Measurements from ENCODE around the gene ZBTB11. TPM values are rescaled to one million over a fixed set of nuclear protein-coding genes. Genes with fewer than 3 reads are reported as not detected.
"Not testable (repeated sequence)": the region's sequence is repeated elsewhere in the genome, so short reads cannot be mapped to it uniquely, and the experiment has no call there.

The ZBTB11 gene
- total and polyA plus RNA-seq, 9 donors: 11.1 to 17.7 (median 14.6) TPM

GRCh38 chr3:101623656-101624055, 53.3 kb downstream of the ZBTB11 start:
- H3K36me3 ChIP-seq (ENCODE audit: control insufficient read depth, insufficient read depth, low read length): no peaks in the 10 kb centered on the region
- no peak overlapping the region for H3K4me3 ChIP-seq (ENCODE audit: low read length)
- no CpG with 5 or more reads among the region's 1 CpG for WGBS (ENCODE audit: insufficient coverage)
- peaks cover 2% of the 10 kb centered on the region for H3K9me3 ChIP-seq (replicated peaks; ENCODE audit: control insufficient read depth, low read depth, low read length)
- H3K27me3 ChIP-seq (ENCODE audit: control insufficient read depth, insufficient read depth, low read length): no peaks in the 10 kb centered on the region
- no peaks in the 10 kb centered on the region for H3K4me1 ChIP-seq (ENCODE audit: control insufficient read depth, insufficient read depth, low read length)
- DNase-seq: no peak
- no peak overlapping the region for H3K27ac ChIP-seq (ENCODE audit: low read length)

GRCh38 chr3:101619734-101620133, 57.2 kb downstream of the ZBTB11 start:
- no peaks in the 10 kb centered on the region for H3K36me3 ChIP-seq (ENCODE audit: control insufficient read depth, insufficient read depth, low read length)
- H3K4me1 ChIP-seq (ENCODE audit: control insufficient read depth, insufficient read depth, low read length): no peaks in the 10 kb centered on the region
- no peak overlapping the region for H3K4me3 ChIP-seq (ENCODE audit: low read length)
- no peak for DNase-seq
- no peak overlapping the region for H3K27ac ChIP-seq (ENCODE audit: low read length)
- no peaks in the 10 kb centered on the region for H3K27me3 ChIP-seq (ENCODE audit: control insufficient read depth, insufficient read depth, low read length)
- peaks cover 2% of the 10 kb centered on the region for H3K9me3 ChIP-seq (replicated peaks; ENCODE audit: control insufficient read depth, low read depth, low read length)
- no CpG with 5 or more reads among the region's 3 CpGs for WGBS (ENCODE audit: insufficient coverage)

GRCh38 chr3:101618726-101619125, 58.2 kb downstream of the ZBTB11 start:
- Histone ChIP-seq H3K4me1 (ENCODE audit: control insufficient read depth, insufficient read depth, low read length) (no peaks in the 10 kb centered on the region), H3K4me3 (ENCODE audit: low read length) (no peak overlapping the region), H3K27me3 (ENCODE audit: control insufficient read depth, insufficient read depth, low read length) (no peaks in the 10 kb centered on the region), H3K36me3 (ENCODE audit: control insufficient read depth, insufficient read depth, low read length) (no peaks in the 10 kb centered on the region), H3K9me3 (replicated peaks; ENCODE audit: control insufficient read depth, low read depth, low read length) (peaks cover 2% of the 10 kb centered on the region), H3K27ac (ENCODE audit: low read length) (no peak overlapping the region)
- 40% methylated on average over 1 of the region's 1 CpG for WGBS (ENCODE audit: insufficient coverage)
- DNase-seq: no peak

- no peaks in the 10 kb centered on the region for H3K4me1 ChIP-seq (ENCODE audit: control insufficient read depth, insufficient read depth, low read length)
- H3K4me3 ChIP-seq (ENCODE audit: low read length): no peak overlapping the region
- H3K9me3 ChIP-seq (replicated peaks; ENCODE audit: control insufficient read depth, low read depth, low read length): peaks cover 2% of the 10 kb centered on the region
- no peaks in the 10 kb centered on the region for H3K27me3 ChIP-seq (ENCODE audit: control insufficient read depth, insufficient read depth, low read length)
- no CpG with 5 or more reads among the region's 7 CpGs for WGBS (ENCODE audit: insufficient coverage)
- no peak for DNase-seq
- H3K27ac ChIP-seq (ENCODE audit: low read length): no peak overlapping the region
- H3K36me3 ChIP-seq (ENCODE audit: control insufficient read depth, insufficient read depth, low read length): no peaks in the 10 kb centered on the region
Observed at GRCh38 chr3:101617478-101617877, 59.5 kb downstream of the ZBTB11 start.

- DNase-seq: no peak
- Histone ChIP-seq H3K4me1 (ENCODE audit: control insufficient read depth, insufficient read depth, low read length) (no peaks in the 10 kb centered on the region), H3K9me3 (replicated peaks; ENCODE audit: control insufficient read depth, low read depth, low read length) (peaks cover 2% of the 10 kb centered on the region), H3K27me3 (ENCODE audit: control insufficient read depth, insufficient read depth, low read length) (no peaks in the 10 kb centered on the region), H3K27ac (ENCODE audit: low read length) (no peak overlapping the region), H3K4me3 (ENCODE audit: low read length) (no peak overlapping the region), H3K36me3 (ENCODE audit: control insufficient read depth, insufficient read depth, low read length) (no peaks in the 10 kb centered on the region)
- WGBS (ENCODE audit: insufficient coverage): 96% methylated on average over 4 of the region's 6 CpGs
Observed at GRCh38 chr3:101615525-101615924, 61.4 kb downstream of the ZBTB11 start.

- not testable (repeated sequence) for H3K27ac ChIP-seq (ENCODE audit: low read length); H3K4me1 ChIP-seq (ENCODE audit: control insufficient read depth, insufficient read depth, low read length); H3K4me3 ChIP-seq (ENCODE audit: low read length); H3K36me3 ChIP-seq (ENCODE audit: control insufficient read depth, insufficient read depth, low read length); H3K27me3 ChIP-seq (ENCODE audit: control insufficient read depth, insufficient read depth, low read length); H3K9me3 ChIP-seq (replicated peaks; ENCODE audit: control insufficient read depth, low read depth, low read length); DNase-seq
- WGBS (ENCODE audit: insufficient coverage): no CpG with 5 or more reads among the region's 9 CpGs
Observed at GRCh38 chr3:101613014-101613413, 63.9 kb downstream of the ZBTB11 start.

- Histone ChIP-seq H3K4me3 (ENCODE audit: low read length) (no peak overlapping the region), H3K4me1 (ENCODE audit: control insufficient read depth, insufficient read depth, low read length) (no peaks in the 10 kb centered on the region), H3K27me3 (ENCODE audit: control insufficient read depth, insufficient read depth, low read length) (no peaks in the 10 kb centered on the region), H3K27ac (ENCODE audit: low read length) (no peak overlapping the region), H3K9me3 (replicated peaks; ENCODE audit: control insufficient read depth, low read depth, low read length) (no peaks in the 10 kb centered on the region), H3K36me3 (ENCODE audit: control insufficient read depth, insufficient read depth, low read length) (no peaks in the 10 kb centered on the region)
- WGBS (ENCODE audit: insufficient coverage): no CpG with 5 or more reads among the region's 2 CpGs
- DNase-seq: no peak
Observed at GRCh38 chr3:101611023-101611422, 65.9 kb downstream of the ZBTB11 start.

GRCh38 chr3:101605398-101605797, 71.5 kb downstream of the ZBTB11 start:
- WGBS (ENCODE audit: insufficient coverage): 61% methylated on average over 6 of the region's 10 CpGs
- not testable (repeated sequence) for H3K27me3 ChIP-seq (ENCODE audit: control insufficient read depth, insufficient read depth, low read length); H3K36me3 ChIP-seq (ENCODE audit: control insufficient read depth, insufficient read depth, low read length); H3K9me3 ChIP-seq (replicated peaks; ENCODE audit: control insufficient read depth, low read depth, low read length); H3K27ac ChIP-seq (ENCODE audit: low read length); H3K4me3 ChIP-seq (ENCODE audit: low read length); H3K4me1 ChIP-seq (ENCODE audit: control insufficient read depth, insufficient read depth, low read length); DNase-seq

GRCh38 chr3:101603184-101603583, 73.7 kb downstream of the ZBTB11 start:
- DNase-seq: no peak
- 100% methylated on average over 1 of the region's 1 CpG for WGBS (ENCODE audit: insufficient coverage)
- H3K27ac ChIP-seq (ENCODE audit: low read length): no peak overlapping the region

GRCh38 chr3:101602731-101603130, 74.2 kb downstream of the ZBTB11 start:
- Histone ChIP-seq H3K4me3 (ENCODE audit: low read length) (no peak overlapping the region), H3K27me3 (ENCODE audit: control insufficient read depth, insufficient read depth, low read length) (no peaks in the 10 kb centered on the region), H3K27ac (ENCODE audit: low read length) (no peak overlapping the region), H3K4me1 (ENCODE audit: control insufficient read depth, insufficient read depth, low read length) (no peaks in the 10 kb centered on the region), H3K9me3 (replicated peaks; ENCODE audit: control insufficient read depth, low read depth, low read length) (peaks cover 2% of the 10 kb centered on the region), H3K36me3 (ENCODE audit: control insufficient read depth, insufficient read depth, low read length) (peaks cover 4% of the 10 kb centered on the region)
- WGBS (ENCODE audit: insufficient coverage): 100% methylated on average over 2 of the region's 3 CpGs
- no peak for DNase-seq

More at GRCh38 chr3:101603184-101603583, 73.7 kb downstream of the ZBTB11 start:
- Histone ChIP-seq H3K27me3 (ENCODE audit: control insufficient read depth, insufficient read depth, low read length) (no peaks in the 10 kb centered on the region), H3K4me1 (ENCODE audit: control insufficient read depth, insufficient read depth, low read length) (no peaks in the 10 kb centered on the region), H3K4me3 (ENCODE audit: low read length) (no peak overlapping the region), H3K9me3 (replicated peaks; ENCODE audit: control insufficient read depth, low read depth, low read length) (peaks cover 2% of the 10 kb centered on the region), H3K36me3 (ENCODE audit: control insufficient read depth, insufficient read depth, low read length) (peaks cover 4% of the 10 kb centered on the region)

Measured in muscle of leg (tissue), 11 donors.